MM.1S (cell line): ENCODE results near the gene SUCNR1.

Experiments used
- EZH2 ChIP-seq: fragments of 300-600 bp; sonication (generic); optimal IDR thresholded peaks from 2 replicates; pipeline ENCODE3; 2017; ENCODE audit warnings: low read depth, mild to moderate bottlenecking, antibody characterized with exemption, low read length, mixed read lengths
- TF ChIP-seq, protein P1 (sequence below): fragments of 300-600 bp; sonication (generic); IDR thresholded peaks from 2 replicates; pipeline ENCODE4 v1.5.1; 2016; ENCODE audit warnings: antibody characterized with exemption, low read length, mixed read lengths

DNA sequence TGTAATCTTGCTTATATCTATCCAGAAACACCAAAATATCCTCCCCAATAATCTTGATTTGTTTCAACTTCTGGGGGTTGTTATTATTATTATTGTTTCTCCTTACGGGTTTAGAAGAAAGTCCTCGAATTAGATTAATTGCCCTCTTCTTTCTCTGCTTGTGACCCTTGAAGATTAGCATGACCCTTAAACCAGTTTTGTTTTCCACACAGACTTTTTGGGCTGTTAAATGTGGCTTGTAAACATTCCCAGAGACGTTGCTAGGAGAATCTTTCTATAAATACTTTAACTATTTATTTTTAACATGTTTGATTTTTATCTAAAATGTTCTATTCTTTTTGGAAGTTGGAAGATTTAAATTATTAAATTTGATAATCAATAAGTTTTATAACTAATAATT is 4.3 kb upstream of the SUCNR1 start:
- TF ChIP-seq, protein P1, sequence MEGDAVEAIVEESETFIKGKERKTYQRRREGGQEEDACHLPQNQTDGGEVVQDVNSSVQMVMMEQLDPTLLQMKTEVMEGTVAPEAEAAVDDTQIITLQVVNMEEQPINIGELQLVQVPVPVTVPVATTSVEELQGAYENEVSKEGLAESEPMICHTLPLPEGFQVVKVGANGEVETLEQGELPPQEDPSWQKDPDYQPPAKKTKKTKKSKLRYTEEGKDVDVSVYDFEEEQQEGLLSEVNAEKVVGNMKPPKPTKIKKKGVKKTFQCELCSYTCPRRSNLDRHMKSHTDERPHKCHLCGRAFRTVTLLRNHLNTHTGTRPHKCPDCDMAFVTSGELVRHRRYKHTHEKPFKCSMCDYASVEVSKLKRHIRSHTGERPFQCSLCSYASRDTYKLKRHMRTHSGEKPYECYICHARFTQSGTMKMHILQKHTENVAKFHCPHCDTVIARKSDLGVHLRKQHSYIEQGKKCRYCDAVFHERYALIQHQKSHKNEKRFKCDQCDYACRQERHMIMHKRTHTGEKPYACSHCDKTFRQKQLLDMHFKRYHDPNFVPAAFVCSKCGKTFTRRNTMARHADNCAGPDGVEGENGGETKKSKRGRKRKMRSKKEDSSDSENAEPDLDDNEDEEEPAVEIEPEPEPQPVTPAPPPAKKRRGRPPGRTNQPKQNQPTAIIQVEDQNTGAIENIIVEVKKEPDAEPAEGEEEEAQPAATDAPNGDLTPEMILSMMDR: no peak
- TF ChIP-seq EZH2: no peak
